GM12878 (cell line): ENCODE data around the gene CEACAM3. TPM values are rescaled to one million over a fixed set of nuclear protein-coding genes. Genes with fewer than 3 reads are reported as not detected.
A peak's percentile ranks its signal among the peaks of the same experiment; 100 is the strongest.

Source experiments
- ATAC-seq: fragments of 200-7000 bp; cut with Tn5 transposase; 3 replicates; pipeline ENCODE4 v1.9.1; 2020; ENCODE audit warnings: mild to moderate bottlenecking, moderate library complexity
- BruUV-seq: library from RNA; stranded (reverse); fragments of 400-500 nt; replicated peaks from 2 replicates; lab custom pipeline; 2021; lab: Mats Ljungman, UMichigan
- CTCF ChIA-PET: fragments of 300-600 bp; sonication (Branson Sonifier 250); formaldehyde crosslinking; extraction: SDS; loops from one replicate; lab custom pipeline; 2021; ENCODE audit warnings: inconsistent platforms; lab: Yijun Ruan, JAX
- POLR2A ChIA-PET: fragments of 350-600 bp; formaldehyde crosslinking; extraction: SDS; loops from one replicate; lab custom pipeline; 2021; ENCODE audit warnings: inconsistent platforms; lab: Charles Lee
- RAD21 ChIA-PET: fragments of 300-600 bp; sonication (Branson Sonifier 250); formaldehyde crosslinking; loops from one replicate; lab custom pipeline; 2023; ENCODE audit warnings: antibody characterized with exemption; ENCODE audit not compliant: unreplicated experiment; lab: Charles Lee
- SMC1A ChIA-PET: fragments of 300-600 bp; sonication (Branson Sonifier 250); formaldehyde crosslinking; loops from one replicate; lab custom pipeline; 2023; ENCODE audit not compliant: unreplicated experiment, uncharacterized antibody; lab: Charles Lee
- DNase-seq: peaks from one replicate; pipeline ENCODE4 v3.0.0-alpha.2; 2011; ENCODE audit warnings: low read depth, low spot score
- FAIRE-seq: peaks from 3 replicates; lab custom pipeline; 2011; peaks lifted over from hg19 to GRCh38; lab: Jason Lieb, UNC
- H2AFZ ChIP-seq: 2 replicates; pipeline ENCODE4 v1.6.0; 2011; ENCODE audit warnings: low read depth, low read length, control low read depth; ENCODE audit not compliant: control insufficient read depth
- H3K27ac ChIP-seq: 2 replicates; pipeline ENCODE4 v1.5.1; 2011; ENCODE audit warnings: control low read depth; ENCODE audit not compliant: control insufficient read depth, insufficient read depth
- H3K27me3 ChIP-seq, 2 experiments: replicated peaks in 1 of 2; 2 replicates each; pipeline versions ENCODE4 v1.6.0 to v1.6.1; 2011; ENCODE audit warnings: low read length in 1 of 2; ENCODE audit not compliant: control insufficient read depth in 2 of 2, insufficient read depth in 2 of 2
- H3K36me3 ChIP-seq, 2 experiments: 2 replicates each; pipeline ENCODE4 v1.5.1; 2011; ENCODE audit warnings: low read length in 1 of 2; ENCODE audit not compliant: control insufficient read depth in 2 of 2, insufficient read depth in 2 of 2
- H3K4me1 ChIP-seq: 2 replicates; pipeline ENCODE4 v1.6.1; 2011; ENCODE audit warnings: mild to moderate bottlenecking, low read length, moderate library complexity, mixed read lengths; ENCODE audit not compliant: control insufficient read depth, insufficient read depth
- H3K4me2 ChIP-seq: 2 replicates; pipeline ENCODE4 v1.6.0; 2011; ENCODE audit warnings: control low read depth; ENCODE audit not compliant: control insufficient read depth, insufficient read depth
- H3K4me3 ChIP-seq: fragments of 200-600 bp; sonication (generic); 2 replicates; pipeline ENCODE4 v1.5.1; 2016
- H3K79me2 ChIP-seq: 2 replicates; pipeline ENCODE4 v1.6.0; 2011; ENCODE audit warnings: low read length; ENCODE audit not compliant: control insufficient read depth, insufficient read depth
- H3K9ac ChIP-seq: 2 replicates; pipeline ENCODE4 v1.8.0; 2011; ENCODE audit warnings: low read length, control low read depth, mixed read lengths; ENCODE audit not compliant: control insufficient read depth, insufficient read depth
- H3K9me3 ChIP-seq: replicated peaks from 3 replicates; pipeline ENCODE4 v1.5.1; 2011; ENCODE audit warnings: mild to moderate bottlenecking, low read length; ENCODE audit not compliant: control insufficient read depth, insufficient read depth
- H4K20me1 ChIP-seq: 2 replicates; pipeline ENCODE4 v1.6.0; 2011; ENCODE audit not compliant: control insufficient read depth, insufficient read depth
- HCFC1 ChIP-seq: fragments of 150-350 bp; IDR thresholded peaks from 2 replicates; pipeline ENCODE4 v1.6.1; 2014; ENCODE audit warnings: low read length
- HDAC2 ChIP-seq: fragments of 200-600 bp; sonication (generic); IDR thresholded peaks from 2 replicates; pipeline ENCODE4 v1.6.1; 2017
- IRF4 ChIP-seq: IDR thresholded peaks from 2 replicates; pipeline ENCODE4 v1.6.1; 2011; ENCODE audit warnings: low read depth, low read length
- KLF5 ChIP-seq: fragments of 450-650 bp; IDR thresholded peaks from 2 replicates; pipeline ENCODE4 v1.6.1; 2014; ENCODE audit warnings: mild to moderate bottlenecking; ENCODE audit not compliant: partially characterized antibody
- RAD21 ChIP-seq: IDR thresholded peaks from 2 replicates; pipeline ENCODE4 v1.6.1; 2011; ENCODE audit warnings: mild to moderate bottlenecking, low read depth, low read length, moderate library complexity; ENCODE audit not compliant: insufficient read depth
- ZBED1 ChIP-seq: IDR thresholded peaks from 2 replicates; pipeline ENCODE4 v1.6.1; 2016; ENCODE audit warnings: borderline replicate concordance
- ZNF274 ChIP-seq: IDR thresholded peaks from one replicate; pipeline ENCODE4 v1.8.0; 2011; ENCODE audit not compliant: insufficient read length, insufficient read depth
- WGBS: methylation state at CpG from one replicate; pipeline ENCODE4 v1.1.6; 2016; ENCODE audit warnings: low lambda C conversion rate; ENCODE audit not compliant: insufficient replicate concordance, insufficient coverage; ENCODE audit errors: missing lambda C conversion rate; 5-methylcytosine and 5-hydroxymethylcytosine counted together
- in situ Hi-C: fragments of 300-500 bp; cut with MboI; formaldehyde crosslinking; loops from 9 replicates; pipeline ENCODE4 v1.14.3; 2018; ENCODE audit warnings: mixed read lengths
- intact Hi-C: fragments of 100-400 bp; cut with micrococcal nuclease; formaldehyde crosslinking; loops from one replicate; pipeline ENCODE4 v1.14.2; 2022; ENCODE audit not compliant: unreplicated experiment
- polyA plus RNA-seq, 11 experiments: library from polyadenylated mRNA; depleted of rRNA in 4 of 11; unstranded in 6 of 11; stranded (reverse) in 5 of 11; fragments of >200 nt; fragmentation: Nextera tagmentation in 4 of 11; fragmentation: Illumina TruSeq in 1 of 11; extraction: Ambion mirVana in 4 of 11; extraction: Trizol in 1 of 11; gene quantifications; 1 replicate in 1 of 11; 2 replicates in 10 of 11; pipeline versions ENCODE4 v1.2.1 to v1.2.3, GENCODE V29; 2011 to 2016; ENCODE audit warnings: inconsistent platforms in 2 of 11, missing spikeins in 2 of 11, low read depth in 1 of 11
- total RNA-seq, 4 experiments: library from RNA; depleted of rRNA in 3 of 4; stranded (reverse); fragments of >200 nt in 3 of 4; fragmentation: Illumina TruSeq in 1 of 4; extraction: Trizol in 1 of 4; gene quantifications; 2 replicates each; pipeline versions ENCODE4 v1.2.1 to v1.2.3, GENCODE V29; 2013 to 2021
- TF ChIP-seq, protein P1 (sequence below), 3 experiments: IDR thresholded peaks in 2 of 3; conservative IDR thresholded peaks in 1 of 3; 2 replicates each; pipeline ENCODE4 v1.5.1; 2011; ENCODE audit warnings: low read depth in 3 of 3, low read length in 3 of 3, mild to moderate bottlenecking in 3 of 3, control low read depth in 2 of 3, moderate library complexity in 2 of 3, inconsistent platforms in 1 of 3, mixed read lengths in 1 of 3; ENCODE audit not compliant: control insufficient read depth in 2 of 3, insufficient read depth in 1 of 3; ENCODE audit errors: extremely low read depth in 1 of 3

CEACAM3 gene
- total and polyA plus RNA-seq, 10 of the 15 experiments (the other 5 are each of a cell fraction or from before 2014, with no cell fraction given): not detected

DNA sequence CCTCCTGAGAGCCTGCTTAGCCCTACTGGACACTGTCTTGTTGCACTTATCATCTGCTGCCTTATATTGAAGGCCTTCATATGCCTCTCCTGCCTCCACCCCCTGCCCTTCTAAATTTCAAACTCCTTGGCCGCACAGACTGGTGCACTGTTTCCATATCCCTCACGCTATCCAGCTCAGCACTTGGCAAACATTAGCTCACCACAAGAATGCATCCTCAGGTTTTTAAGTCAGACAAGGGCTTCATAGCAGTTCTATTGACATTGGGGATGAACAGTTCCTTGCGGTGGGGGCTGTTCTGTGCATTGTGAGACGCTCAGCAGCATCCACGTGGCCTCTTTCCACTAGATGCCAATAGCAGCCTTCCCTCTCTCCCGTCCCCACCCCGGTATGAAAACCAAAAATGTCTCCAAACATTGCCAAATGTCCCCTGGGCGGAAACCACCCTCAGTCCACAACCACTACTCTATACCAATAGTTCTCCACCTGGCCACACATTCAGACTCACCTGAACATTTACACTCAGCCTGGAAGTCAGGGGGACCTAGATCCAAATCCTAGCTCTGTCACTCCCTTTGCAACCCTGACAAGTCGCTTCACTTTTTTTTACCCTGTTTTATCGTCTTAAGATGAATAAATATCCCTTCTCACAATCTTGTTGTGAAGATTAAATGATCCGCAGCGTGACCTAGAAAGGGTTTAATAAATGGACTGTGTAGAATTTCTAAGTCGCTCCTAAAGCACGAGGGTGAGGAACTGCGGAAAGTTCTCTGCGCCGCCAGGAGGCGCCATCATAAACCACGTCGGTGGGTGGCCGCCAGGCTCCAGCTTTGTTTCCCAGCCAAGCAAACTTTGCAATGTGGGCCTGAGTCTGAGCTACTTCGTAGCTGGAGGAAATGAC is 3.6 kb upstream of the CEACAM3 start (continued):
- TF ChIP-seq, protein P1, sequence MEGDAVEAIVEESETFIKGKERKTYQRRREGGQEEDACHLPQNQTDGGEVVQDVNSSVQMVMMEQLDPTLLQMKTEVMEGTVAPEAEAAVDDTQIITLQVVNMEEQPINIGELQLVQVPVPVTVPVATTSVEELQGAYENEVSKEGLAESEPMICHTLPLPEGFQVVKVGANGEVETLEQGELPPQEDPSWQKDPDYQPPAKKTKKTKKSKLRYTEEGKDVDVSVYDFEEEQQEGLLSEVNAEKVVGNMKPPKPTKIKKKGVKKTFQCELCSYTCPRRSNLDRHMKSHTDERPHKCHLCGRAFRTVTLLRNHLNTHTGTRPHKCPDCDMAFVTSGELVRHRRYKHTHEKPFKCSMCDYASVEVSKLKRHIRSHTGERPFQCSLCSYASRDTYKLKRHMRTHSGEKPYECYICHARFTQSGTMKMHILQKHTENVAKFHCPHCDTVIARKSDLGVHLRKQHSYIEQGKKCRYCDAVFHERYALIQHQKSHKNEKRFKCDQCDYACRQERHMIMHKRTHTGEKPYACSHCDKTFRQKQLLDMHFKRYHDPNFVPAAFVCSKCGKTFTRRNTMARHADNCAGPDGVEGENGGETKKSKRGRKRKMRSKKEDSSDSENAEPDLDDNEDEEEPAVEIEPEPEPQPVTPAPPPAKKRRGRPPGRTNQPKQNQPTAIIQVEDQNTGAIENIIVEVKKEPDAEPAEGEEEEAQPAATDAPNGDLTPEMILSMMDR (IDR thresholded peaks at IDR 0.05 in 2 of 3, conservative IDR thresholded peaks at IDR 0.05 in 1 of 3; ENCODE audit: control insufficient read depth in 2 of 3, extremely low read depth in 1 of 3, insufficient read depth in 1 of 3, low read depth in 3 of 3, low read length in 3 of 3): peak; percentile 64 to 81 (median 76)
- TF ChIP-seq HCFC1: no peak

DNA sequence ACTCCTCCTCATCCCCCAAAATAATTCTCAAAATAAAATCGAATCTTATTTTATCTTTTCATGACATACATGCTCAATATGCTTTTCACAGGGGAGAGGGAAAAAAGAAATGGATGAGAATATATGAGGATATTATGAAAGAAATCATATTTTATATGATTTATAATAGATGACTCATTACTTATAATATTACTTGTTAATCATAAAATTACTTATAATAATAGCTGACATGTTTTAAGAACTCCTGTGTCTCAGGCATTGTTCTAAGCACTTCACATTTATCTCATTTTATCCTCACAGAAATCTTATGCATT is 3.0 kb upstream of the CEACAM3 start:
- Histone ChIP-seq H3K27me3 (peaks cover 0 to 6% of the 10 kb centered on the region in 2 experiments; a peak in 3 of 4 replicates), H3K36me3 (no peaks in the 10 kb centered on the region), H3K4me3 (no peak overlapping the region), H3K79me2 (no peaks in the 10 kb centered on the region), H3K4me2 (no peak overlapping the region), H3K27ac (no peak overlapping the region), H2AFZ (no peak overlapping the region), H3K4me1 (no peaks in the 10 kb centered on the region), H3K9me3 (no peaks in the 10 kb centered on the region), H4K20me1 (no peaks in the 10 kb centered on the region), H3K9ac (no peak overlapping the region)
- in situ Hi-C loops (no loop called here), intact Hi-C loops (loop anchor here (1.0 to 5.0 kb wide), 2 partner anchors 28 to 164 kb away; partner anchors contain the start of gene RABAC1)
- CTCF ChIA-PET: interaction anchor here (0.7 to 7.2 kb wide), 31 partner anchors 9 to 242 kb away, joined by 3 to 188 read pairs (median 5); partner anchors contain the start of genes CEACAM21, CEACAM6 and RABAC1
- ATAC-seq (no peak), FAIRE-seq (no peak), DNase-seq (no peak)
- POLR2A ChIA-PET: interaction anchor here (0.7 to 1.6 kb wide), 2 partner anchors 28 to 509 kb away, joined by 3 to 4 read pairs; no protein-coding TSS in a partner anchor
- 0% methylated on average over 1 of the region's 1 CpG for WGBS
- BruUV-seq: no TSS peak
- SMC1A ChIA-PET: interaction anchor here (1.0 to 5.5 kb wide), 8 partner anchors 9 to 165 kb away, joined by 3 to 47 read pairs (median 4); no protein-coding TSS in a partner anchor
- RAD21 ChIA-PET: interaction anchor here (0.9 to 5.2 kb wide), 5 partner anchors 9 to 165 kb away, joined by 3 to 37 read pairs (median 5); no protein-coding TSS in a partner anchor
- TF ChIP-seq IRF4 (no peak), KLF5 (no peak), ZNF274 (no peak), RAD21 (no peak), ZBED1 (no peak), HDAC2 (no peak)
